Fibroblast of lung (primary cell): ENCODE data around the gene BGN. TPM values are rescaled to one million over a fixed set of nuclear protein-coding genes. Genes with fewer than 3 reads are reported as not detected.

ENCODE experiments used
- DNase-seq, 2 donors: peaks; one replicate each; pipeline versions ENCODE4 v3.0.0 to v3.0.0-alpha.2; 2010; ENCODE audit warnings: low read depth in 2 of 2
- H2AFZ ChIP-seq: 2 replicates; pipeline ENCODE4 v1.5.1; 2012; ENCODE audit warnings: low read length, control low read depth, inconsistent platforms
- H3K27ac ChIP-seq: 2 replicates; pipeline ENCODE4 v1.5.1; 2011; ENCODE audit warnings: low read length, control low read depth; ENCODE audit not compliant: insufficient read depth
- H3K27me3 ChIP-seq: 2 replicates; pipeline ENCODE4 v1.5.1; 2011; ENCODE audit warnings: mild to moderate bottlenecking, low read length; ENCODE audit not compliant: control insufficient read depth, insufficient read depth
- H3K36me3 ChIP-seq: 2 replicates; pipeline ENCODE4 v1.5.1; 2011; ENCODE audit warnings: low read length; ENCODE audit not compliant: control insufficient read depth, insufficient read depth
- H3K4me1 ChIP-seq: 2 replicates; pipeline ENCODE4 v1.5.1; 2011; ENCODE audit warnings: low read length; ENCODE audit not compliant: control insufficient read depth, insufficient read depth; ENCODE audit errors: extremely low read depth
- H3K4me2 ChIP-seq: 2 replicates; pipeline ENCODE4 v1.5.1; 2011; ENCODE audit warnings: low read length, control low read depth; ENCODE audit not compliant: insufficient read depth; ENCODE audit errors: extremely low read depth
- H3K4me3 ChIP-seq, 4 experiments: fragments of 200-600 bp in 1 of 4; sonication (generic) in 1 of 4; replicated peaks in 1 of 4; 2 replicates each; pipeline ENCODE4 v1.5.1; 2011 to 2016; ENCODE audit warnings: low read length in 4 of 4, low read depth in 3 of 4, mild to moderate bottlenecking in 3 of 4, control low read depth in 2 of 4, inconsistent platforms in 1 of 4, mixed read lengths in 1 of 4; ENCODE audit not compliant: insufficient read depth in 1 of 4; ENCODE audit errors: control extremely low read depth in 1 of 4
- H3K79me2 ChIP-seq: 2 replicates; pipeline ENCODE4 v1.5.1; 2012; ENCODE audit warnings: mild to moderate bottlenecking, low read length, inconsistent platforms; ENCODE audit not compliant: control insufficient read depth, insufficient read depth
- H3K9ac ChIP-seq: 2 replicates; pipeline ENCODE4 v1.5.1; 2011; ENCODE audit warnings: mild to moderate bottlenecking, low read length, control low read depth; ENCODE audit not compliant: insufficient read depth
- H3K9me3 ChIP-seq: 2 replicates; pipeline ENCODE4 v1.5.1; 2012; ENCODE audit warnings: low read depth, low read length; ENCODE audit not compliant: control insufficient read depth, insufficient read depth
- H4K20me1 ChIP-seq: 2 replicates; pipeline ENCODE4 v1.5.1; 2011; ENCODE audit warnings: low read length; ENCODE audit not compliant: control insufficient read depth, insufficient read depth; ENCODE audit errors: extremely low read depth
- EZH2 ChIP-seq: IDR thresholded peaks from 2 replicates; pipeline ENCODE4 v1.5.1; 2012; ENCODE audit warnings: low read length, control low read depth, mild to moderate bottlenecking; ENCODE audit errors: missing control alignments
- polyA plus RNA-seq, 2 donors: library from polyadenylated mRNA; depleted of rRNA in 1 of 2; stranded (reverse) in 1 of 2; unstranded in 1 of 2; fragments of >200 nt; gene quantifications; 2 replicates each; pipeline ENCODE4 v1.2.1, GENCODE V29; 2011 to 2012; ENCODE audit warnings: missing spikeins in 1 of 2
- total RNA-seq: library from RNA; depleted of rRNA; stranded (reverse); fragments of >200 nt; gene quantifications from 2 replicates; pipeline ENCODE4 v1.2.1, GENCODE V29; 2014
- TF ChIP-seq, protein P1 (sequence below), 2 donors: IDR thresholded peaks in 1 of 2; conservative IDR thresholded peaks in 1 of 2; 1 replicate in 1 of 2; 2 replicates in 1 of 2; pipeline ENCODE4 v1.5.1; 2011 to 2012; ENCODE audit warnings: low read length in 2 of 2, control low read depth in 1 of 2, inconsistent platforms in 1 of 2, low read depth in 1 of 2, mild to moderate bottlenecking in 1 of 2

Gene BGN
- total and polyA plus RNA-seq, 2 donors (not counting 1 experiment from before 2014, with no cell fraction given) = 10.1 to 61.7 TPM

GRCh38 chrX:153549231-153549630, 54.5 kb downstream of the BGN start:
- Histone ChIP-seq H2AFZ (no peak overlapping the region), H3K9me3 (no peaks in the 10 kb centered on the region), H3K9ac (no peak overlapping the region), H3K79me2 (no peaks in the 10 kb centered on the region), H3K4me1 (no peaks in the 10 kb centered on the region), H4K20me1 (no peaks in the 10 kb centered on the region), H3K4me2 (no peak overlapping the region), H3K27me3 (no peaks in the 10 kb centered on the region), H3K4me3 (no peak overlapping the region), H3K36me3 (no peaks in the 10 kb centered on the region), H3K27ac (no peak overlapping the region)
- TF ChIP-seq, protein P1, sequence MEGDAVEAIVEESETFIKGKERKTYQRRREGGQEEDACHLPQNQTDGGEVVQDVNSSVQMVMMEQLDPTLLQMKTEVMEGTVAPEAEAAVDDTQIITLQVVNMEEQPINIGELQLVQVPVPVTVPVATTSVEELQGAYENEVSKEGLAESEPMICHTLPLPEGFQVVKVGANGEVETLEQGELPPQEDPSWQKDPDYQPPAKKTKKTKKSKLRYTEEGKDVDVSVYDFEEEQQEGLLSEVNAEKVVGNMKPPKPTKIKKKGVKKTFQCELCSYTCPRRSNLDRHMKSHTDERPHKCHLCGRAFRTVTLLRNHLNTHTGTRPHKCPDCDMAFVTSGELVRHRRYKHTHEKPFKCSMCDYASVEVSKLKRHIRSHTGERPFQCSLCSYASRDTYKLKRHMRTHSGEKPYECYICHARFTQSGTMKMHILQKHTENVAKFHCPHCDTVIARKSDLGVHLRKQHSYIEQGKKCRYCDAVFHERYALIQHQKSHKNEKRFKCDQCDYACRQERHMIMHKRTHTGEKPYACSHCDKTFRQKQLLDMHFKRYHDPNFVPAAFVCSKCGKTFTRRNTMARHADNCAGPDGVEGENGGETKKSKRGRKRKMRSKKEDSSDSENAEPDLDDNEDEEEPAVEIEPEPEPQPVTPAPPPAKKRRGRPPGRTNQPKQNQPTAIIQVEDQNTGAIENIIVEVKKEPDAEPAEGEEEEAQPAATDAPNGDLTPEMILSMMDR (conservative IDR thresholded peaks at IDR 0.05 in 1 of 2, IDR thresholded peaks at IDR 0.05 in 1 of 2; ENCODE audit: low read depth in 1 of 2, low read length in 2 of 2) = no peak
- TF ChIP-seq EZH2 = no peak
- DNase-seq = no peak

GRCh38 chrX:153549807-153550206, 55.0 kb downstream of the BGN start:
- Histone ChIP-seq H3K4me2 (no peak overlapping the region), H3K4me3 (no peak overlapping the region), H3K27ac (no peak overlapping the region), H4K20me1 (no peaks in the 10 kb centered on the region), H3K36me3 (no peaks in the 10 kb centered on the region), H3K9me3 (no peaks in the 10 kb centered on the region), H3K9ac (no peak overlapping the region), H2AFZ (no peak overlapping the region), H3K4me1 (no peaks in the 10 kb centered on the region), H3K27me3 (no peaks in the 10 kb centered on the region), H3K79me2 (no peaks in the 10 kb centered on the region)
- TF ChIP-seq, protein P1 (conservative IDR thresholded peaks at IDR 0.05 in 1 of 2, IDR thresholded peaks at IDR 0.05 in 1 of 2; ENCODE audit: low read depth in 1 of 2, low read length in 2 of 2) = no peak
- no peak for TF ChIP-seq EZH2
- no peak for DNase-seq

DNA sequence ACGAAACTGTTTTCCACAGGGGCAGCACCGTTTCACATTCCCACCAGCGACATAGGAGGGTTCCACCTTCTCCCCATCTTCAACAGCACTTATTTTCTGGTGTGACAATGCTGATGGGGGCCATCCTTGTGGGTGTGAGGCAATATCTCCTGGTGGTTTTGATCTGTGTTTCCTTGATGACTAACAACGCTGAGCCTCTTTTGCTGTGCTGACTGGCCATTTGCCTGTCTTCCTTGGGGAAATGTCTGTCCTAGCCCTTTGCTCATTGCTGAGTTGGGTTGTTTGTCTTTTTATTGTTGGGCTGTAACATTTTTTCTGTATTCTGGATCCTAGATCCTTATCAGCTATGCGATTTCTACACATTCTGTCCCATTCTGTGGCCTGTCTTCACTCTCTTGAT, 56.4 kb downstream of the BGN start:
- no peaks in the 10 kb centered on the region for H4K20me1 ChIP-seq
- no peaks in the 10 kb centered on the region for H3K79me2 ChIP-seq
- H3K27ac ChIP-seq = no peak overlapping the region
- TF ChIP-seq, protein P1 (conservative IDR thresholded peaks at IDR 0.05 in 1 of 2, IDR thresholded peaks at IDR 0.05 in 1 of 2; ENCODE audit: low read depth in 1 of 2, low read length in 2 of 2) = no peak
- TF ChIP-seq EZH2 = no peak
- no peak overlapping the region for H3K9ac ChIP-seq
- H3K4me1 ChIP-seq = no peaks in the 10 kb centered on the region
- H3K36me3 ChIP-seq = no peaks in the 10 kb centered on the region
- H2AFZ ChIP-seq = no peak overlapping the region
- no peaks in the 10 kb centered on the region for H3K27me3 ChIP-seq
- no peak overlapping the region for H3K4me3 ChIP-seq
- H3K9me3 ChIP-seq = no peaks in the 10 kb centered on the region
- DNase-seq = peak in 1 of 2 donors; percentile 20
- no peak overlapping the region for H3K4me2 ChIP-seq
